Natural killer cell (primary cell): ENCODE results near the gene COX4I2. TPM values are rescaled to one million over a fixed set of nuclear protein-coding genes. Genes with fewer than 3 reads are reported as not detected.
"Not testable (repeated sequence)": the region's sequence is repeated elsewhere in the genome, so short reads cannot be mapped to it uniquely, and the experiment has no call there.

Experiments
- ATAC-seq, 3 donors: fragments of 150-1000 bp in 2 of 3; fragments of 200-7000 bp in 1 of 3; cut with Tn5 transposase; 1 replicate in 1 of 3; 2 replicates in 2 of 3; pipeline ENCODE4 v1.10.0; 2021; ENCODE audit warnings: mild to moderate bottlenecking in 2 of 3, moderate library complexity in 2 of 3
- DNase-seq, 2 donors: peaks; one replicate each; pipeline versions ENCODE4 v3.0.0 to v3.0.0-alpha.2; 2013 to 2021; ENCODE audit warnings: mixed read lengths in 1 of 2
- H3K27ac ChIP-seq: one replicate; pipeline ENCODE4 v1.5.1; 2013; ENCODE audit warnings: mild to moderate bottlenecking, low read length
- H3K27me3 ChIP-seq: one replicate; pipeline ENCODE4 v1.6.1; 2013; ENCODE audit warnings: low read length; ENCODE audit not compliant: control insufficient read depth, insufficient read depth
- H3K36me3 ChIP-seq: one replicate; pipeline ENCODE4 v1.6.1; 2013; ENCODE audit warnings: low read length; ENCODE audit not compliant: control insufficient read depth, insufficient read depth
- H3K4me1 ChIP-seq: one replicate; pipeline ENCODE4 v1.6.1; 2013; ENCODE audit warnings: low read length; ENCODE audit not compliant: control insufficient read depth, insufficient read depth
- H3K4me3 ChIP-seq: one replicate; pipeline ENCODE4 v1.5.1; 2013; ENCODE audit warnings: low read length
- H3K9me3 ChIP-seq: one replicate; pipeline ENCODE4 v1.6.1; 2013; ENCODE audit warnings: low read length; ENCODE audit not compliant: control insufficient read depth, insufficient read depth
- H3K27ac Mint-ChIP-seq, 2 donors: one replicate each; pipeline ENCODE4 v1.8.0; 2022; ENCODE audit warnings: mild to moderate bottlenecking in 2 of 2, mixed read lengths in 2 of 2, moderate library complexity in 1 of 2
- H3K27me3 Mint-ChIP-seq, 2 donors: one replicate each; pipeline ENCODE4 v1.8.0; 2022; ENCODE audit warnings: low read depth in 2 of 2, mixed read lengths in 2 of 2
- H3K36me3 Mint-ChIP-seq: one replicate; pipeline ENCODE4 v1.8.0; 2022; ENCODE audit warnings: mixed read lengths
- H3K4me1 Mint-ChIP-seq, 2 donors: one replicate each; pipeline ENCODE4 v1.8.0; 2022; ENCODE audit warnings: mixed read lengths in 2 of 2
- H3K4me3 Mint-ChIP-seq: one replicate; pipeline ENCODE4 v1.8.0; 2022; ENCODE audit warnings: mild to moderate bottlenecking, moderate library complexity, mixed read lengths
- H3K9me3 Mint-ChIP-seq, 2 donors: one replicate each; pipeline ENCODE4 v1.8.0; 2022; ENCODE audit warnings: mixed read lengths in 2 of 2
- WGBS: methylation state at CpG from one replicate; pipeline ENCODE4 v1.1.7; 2013; ENCODE audit warnings: missing lambda C conversion rate; ENCODE audit not compliant: insufficient coverage; 5-methylcytosine and 5-hydroxymethylcytosine counted together
- intact Hi-C: fragments of 100-400 bp; cut with micrococcal nuclease; formaldehyde crosslinking; loops from one replicate; pipeline ENCODE4 v1.14.2; 2022
- total RNA-seq, 4 donors: library from RNA; stranded (reverse); fragments of 120-200 nt in 1 of 4; gene quantifications; one replicate each; pipeline versions ENCODE4 v1.2.3 to v1.2.4, GENCODE V29; 2013 to 2022
- TF ChIP-seq, protein P1 (sequence below): fragments of 200-600 bp; IDR thresholded peaks from one replicate; pipeline ENCODE4 v1.8.0; 2022; ENCODE audit warnings: antibody characterized with exemption

COX4I2 gene
- total RNA-seq, 3 donors from 2014 or later (not counting 1 experiment from before 2014, with no cell fraction given) = not detected

DNA sequence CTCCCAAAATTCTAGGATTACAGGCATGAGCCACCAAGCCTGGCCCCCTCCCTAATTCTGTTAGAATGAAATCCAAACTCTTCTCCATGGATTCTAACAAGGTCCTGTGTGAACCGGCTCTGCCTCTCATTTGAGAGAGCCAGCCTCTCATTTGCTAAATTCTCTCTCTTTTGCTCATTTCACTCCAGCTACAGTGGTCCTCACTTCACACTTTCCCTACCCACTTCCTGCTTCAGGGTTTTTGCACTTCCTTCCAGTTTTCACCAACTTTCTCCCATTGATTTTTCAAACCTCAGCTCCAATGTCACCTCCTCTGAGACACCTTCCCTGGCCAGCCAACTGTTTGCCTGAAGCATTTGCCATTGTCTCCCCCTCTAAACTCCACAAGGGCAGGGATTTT is 5.1 kb downstream of the COX4I2 start:
- intact Hi-C loops = no loop called here
- no peak overlapping the region for H3K27ac ChIP-seq
- peaks cover 19 to 23% of the 10 kb centered on the region in 2 donors for H3K27me3 Mint-ChIP-seq
- no peak overlapping the region for H3K4me3 ChIP-seq
- peaks cover 11 to 16% of the 10 kb centered on the region in 2 donors for H3K4me1 Mint-ChIP-seq
- TF ChIP-seq, protein P1, sequence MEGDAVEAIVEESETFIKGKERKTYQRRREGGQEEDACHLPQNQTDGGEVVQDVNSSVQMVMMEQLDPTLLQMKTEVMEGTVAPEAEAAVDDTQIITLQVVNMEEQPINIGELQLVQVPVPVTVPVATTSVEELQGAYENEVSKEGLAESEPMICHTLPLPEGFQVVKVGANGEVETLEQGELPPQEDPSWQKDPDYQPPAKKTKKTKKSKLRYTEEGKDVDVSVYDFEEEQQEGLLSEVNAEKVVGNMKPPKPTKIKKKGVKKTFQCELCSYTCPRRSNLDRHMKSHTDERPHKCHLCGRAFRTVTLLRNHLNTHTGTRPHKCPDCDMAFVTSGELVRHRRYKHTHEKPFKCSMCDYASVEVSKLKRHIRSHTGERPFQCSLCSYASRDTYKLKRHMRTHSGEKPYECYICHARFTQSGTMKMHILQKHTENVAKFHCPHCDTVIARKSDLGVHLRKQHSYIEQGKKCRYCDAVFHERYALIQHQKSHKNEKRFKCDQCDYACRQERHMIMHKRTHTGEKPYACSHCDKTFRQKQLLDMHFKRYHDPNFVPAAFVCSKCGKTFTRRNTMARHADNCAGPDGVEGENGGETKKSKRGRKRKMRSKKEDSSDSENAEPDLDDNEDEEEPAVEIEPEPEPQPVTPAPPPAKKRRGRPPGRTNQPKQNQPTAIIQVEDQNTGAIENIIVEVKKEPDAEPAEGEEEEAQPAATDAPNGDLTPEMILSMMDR = no peak
- DNase-seq = no peak
- 20% methylated on average over 1 of the region's 1 CpG for WGBS
- no peak overlapping the region for H3K27ac Mint-ChIP-seq
- no peak for ATAC-seq
- H3K4me3 Mint-ChIP-seq = no peak overlapping the region
- no peaks in the 10 kb centered on the region for H3K9me3 ChIP-seq
- H3K27me3 ChIP-seq = no peaks in the 10 kb centered on the region
- peaks cover 11% of the 10 kb centered on the region for H3K4me1 ChIP-seq
- no peaks in the 10 kb centered on the region for H3K36me3 Mint-ChIP-seq
- no peaks in the 10 kb centered on the region for H3K36me3 ChIP-seq
- no peaks in the 10 kb centered on the region for H3K9me3 Mint-ChIP-seq

DNA sequence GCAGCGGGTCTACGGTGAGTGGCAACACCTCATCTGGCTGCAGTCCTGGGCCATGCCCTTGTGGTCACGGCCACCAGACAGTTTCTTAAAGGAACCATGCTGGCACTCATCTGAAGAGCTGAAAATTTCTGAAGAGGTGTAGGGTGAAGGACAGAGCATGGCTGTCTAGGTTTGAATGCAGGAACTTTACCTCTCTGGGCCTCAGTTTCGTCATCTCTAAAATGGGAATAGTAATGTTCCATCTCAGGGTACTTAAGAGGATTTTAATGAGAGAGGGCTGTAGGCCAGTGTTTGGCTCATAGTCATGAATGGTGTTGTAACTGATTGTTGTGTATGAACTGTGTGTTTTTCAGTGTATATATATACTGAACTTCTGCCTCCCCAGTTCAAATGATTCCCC is 5.8 kb downstream of the COX4I2 start:
- H3K27ac ChIP-seq = no peak overlapping the region
- H3K4me3 ChIP-seq = no peak overlapping the region
- ATAC-seq = no peak
- Mint-ChIP-seq H3K36me3 (no peaks in the 10 kb centered on the region), H3K4me3 (no peak overlapping the region), H3K4me1 (peaks cover 11 to 16% of the 10 kb centered on the region in 2 donors), H3K27ac (no peak overlapping the region), H3K27me3 (peaks cover 19 to 23% of the 10 kb centered on the region in 2 donors), H3K9me3 (no peaks in the 10 kb centered on the region)
- no peaks in the 10 kb centered on the region for H3K27me3 ChIP-seq
- TF ChIP-seq, protein P1 = no peak
- no peaks in the 10 kb centered on the region for H3K9me3 ChIP-seq
- intact Hi-C loops = no loop called here
- H3K4me1 ChIP-seq = peaks cover 11% of the 10 kb centered on the region
- DNase-seq = no peak
- no peaks in the 10 kb centered on the region for H3K36me3 ChIP-seq
- 62% methylated on average over 4 of the region's 4 CpGs for WGBS

- Mint-ChIP-seq H3K27ac (no peak overlapping the region), H3K4me1 (peaks cover 11 to 16% of the 10 kb centered on the region in 2 donors), H3K27me3 (peaks cover 19% of the 10 kb centered on the region in 2 donors), H3K36me3 (no peaks in the 10 kb centered on the region), H3K4me3 (no peak overlapping the region), H3K9me3 (no peaks in the 10 kb centered on the region)
- Histone ChIP-seq H3K4me1 (peaks cover 11% of the 10 kb centered on the region), H3K36me3 (no peaks in the 10 kb centered on the region), H3K9me3 (no peaks in the 10 kb centered on the region), H3K27ac (no peak overlapping the region), H3K4me3 (no peak overlapping the region), H3K27me3 (no peaks in the 10 kb centered on the region)
- ATAC-seq (no peak), DNase-seq (no peak)
- WGBS = 94% methylated on average over 8 of the region's 8 CpGs
- intact Hi-C loops = no loop called here
- TF ChIP-seq, protein P1 = no peak
Observed at GRCh38 chr20:31644701-31645100, 7.0 kb downstream of the COX4I2 start.

DNA sequence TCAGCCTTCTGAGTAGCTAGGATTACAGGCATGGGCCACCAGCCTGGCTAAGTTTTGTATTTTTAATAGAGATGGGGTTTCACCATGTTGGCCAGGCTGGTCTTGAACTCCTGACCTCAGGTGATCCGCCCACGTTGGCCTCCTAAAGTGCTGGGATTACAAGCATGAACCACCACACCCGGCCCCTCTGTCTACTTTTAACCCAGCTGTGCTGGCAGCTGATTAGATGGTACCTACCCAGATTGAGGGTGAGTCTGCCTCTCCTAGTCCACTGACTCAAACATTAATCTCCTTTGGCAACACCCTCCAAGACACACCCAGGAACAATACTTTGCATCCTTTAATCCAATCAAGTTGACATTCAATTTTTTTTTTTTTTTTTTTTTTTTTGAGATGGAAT is 10.4 kb downstream of the COX4I2 start:
- H3K4me1 Mint-ChIP-seq, H3K9me3 Mint-ChIP-seq, DNase-seq, H3K4me3 Mint-ChIP-seq, H3K27me3 Mint-ChIP-seq, H3K4me1 ChIP-seq, H3K9me3 ChIP-seq, ATAC-seq, H3K27ac ChIP-seq, H3K27ac Mint-ChIP-seq, H3K36me3 ChIP-seq, H3K27me3 ChIP-seq, intact Hi-C loops, H3K4me3 ChIP-seq, H3K36me3 Mint-ChIP-seq: not testable (repeated sequence)
- WGBS = 82% methylated on average over 3 of the region's 3 CpGs
